ENCODE results near the gene TSPAN5. TPM values are rescaled to one million over a fixed set of nuclear protein-coding genes. Genes with fewer than 3 reads are reported as not detected.

Gene TSPAN5
- total RNA-seq, 1 experiment from 2014 or later, result 18.5 TPM

DNA sequence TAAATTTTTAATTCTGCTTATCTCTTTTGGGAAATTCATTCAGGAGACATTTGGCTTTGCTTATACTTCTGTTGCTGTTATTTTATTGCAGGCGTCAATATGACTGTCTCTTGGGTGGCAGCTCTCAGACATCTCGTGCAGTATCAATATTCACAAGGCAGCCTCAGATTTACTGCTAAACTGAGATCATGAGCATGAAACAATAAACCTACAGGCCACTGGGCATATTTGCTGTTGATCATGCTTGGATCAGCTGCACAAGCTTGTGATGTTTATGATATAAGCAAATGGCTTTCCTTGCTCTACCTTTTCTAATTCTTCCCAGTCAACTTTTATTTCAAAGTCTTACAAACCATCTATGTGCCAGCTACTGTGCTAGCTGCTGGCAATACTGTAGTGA is 39.2 kb downstream of the TSPAN5 start:
- BruUV-seq (replicated peaks), result no TSS peak
- ChIA-PET POLR2A (no interaction called here), CTCF (no interaction called here)
- H3K36me3 Mint-ChIP-seq (ENCODE audit: insufficient read depth, unreplicated experiment), result no peaks in the 10 kb centered on the region
- no peak for DNase-seq (ENCODE audit: unreplicated experiment)
- H3K27me3 Mint-ChIP-seq (ENCODE audit: insufficient read depth, unreplicated experiment), result no peaks in the 10 kb centered on the region
- no peaks in the 10 kb centered on the region for H3K9me3 Mint-ChIP-seq (ENCODE audit: unreplicated experiment)
- peaks cover 12% of the 10 kb centered on the region for H3K4me1 Mint-ChIP-seq (ENCODE audit: insufficient read depth, unreplicated experiment)
- H3K4me3 Mint-ChIP-seq (ENCODE audit: unreplicated experiment), result no peak overlapping the region
- H3K27ac Mint-ChIP-seq (ENCODE audit: low read depth, unreplicated experiment), result no peak overlapping the region
- TF ChIP-seq, protein P1, sequence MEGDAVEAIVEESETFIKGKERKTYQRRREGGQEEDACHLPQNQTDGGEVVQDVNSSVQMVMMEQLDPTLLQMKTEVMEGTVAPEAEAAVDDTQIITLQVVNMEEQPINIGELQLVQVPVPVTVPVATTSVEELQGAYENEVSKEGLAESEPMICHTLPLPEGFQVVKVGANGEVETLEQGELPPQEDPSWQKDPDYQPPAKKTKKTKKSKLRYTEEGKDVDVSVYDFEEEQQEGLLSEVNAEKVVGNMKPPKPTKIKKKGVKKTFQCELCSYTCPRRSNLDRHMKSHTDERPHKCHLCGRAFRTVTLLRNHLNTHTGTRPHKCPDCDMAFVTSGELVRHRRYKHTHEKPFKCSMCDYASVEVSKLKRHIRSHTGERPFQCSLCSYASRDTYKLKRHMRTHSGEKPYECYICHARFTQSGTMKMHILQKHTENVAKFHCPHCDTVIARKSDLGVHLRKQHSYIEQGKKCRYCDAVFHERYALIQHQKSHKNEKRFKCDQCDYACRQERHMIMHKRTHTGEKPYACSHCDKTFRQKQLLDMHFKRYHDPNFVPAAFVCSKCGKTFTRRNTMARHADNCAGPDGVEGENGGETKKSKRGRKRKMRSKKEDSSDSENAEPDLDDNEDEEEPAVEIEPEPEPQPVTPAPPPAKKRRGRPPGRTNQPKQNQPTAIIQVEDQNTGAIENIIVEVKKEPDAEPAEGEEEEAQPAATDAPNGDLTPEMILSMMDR (IDR thresholded peaks at IDR 0.05; ENCODE audit: unreplicated experiment), result no peak
- intact Hi-C loops (cut with micrococcal nuclease), result no loop called here

DNA sequence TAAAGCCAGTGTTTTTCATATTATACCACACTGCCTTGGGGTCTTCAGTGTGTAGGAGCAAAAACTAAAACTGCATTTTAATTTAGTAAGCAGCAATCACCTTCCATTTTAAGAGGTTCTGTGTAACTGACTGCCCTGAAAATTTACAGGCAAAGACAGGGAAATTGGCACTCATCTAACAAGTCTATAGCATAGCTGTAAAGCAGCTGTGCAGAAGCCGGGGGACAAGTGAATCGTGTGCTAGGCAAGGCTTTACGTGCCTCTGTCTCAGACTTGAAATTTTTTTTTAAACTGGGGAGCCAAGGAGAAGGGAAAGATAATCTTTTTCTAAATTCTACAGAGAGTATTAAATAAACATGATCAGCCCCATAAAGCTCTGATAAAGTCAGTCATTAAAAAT is 39.7 kb downstream of the TSPAN5 start:
- ChIA-PET POLR2A (no interaction called here), CTCF (no interaction called here)
- peaks cover 13% of the 10 kb centered on the region for H3K4me1 Mint-ChIP-seq (ENCODE audit: insufficient read depth, unreplicated experiment)
- H3K27me3 Mint-ChIP-seq (ENCODE audit: insufficient read depth, unreplicated experiment), result no peaks in the 10 kb centered on the region
- no TSS peak for BruUV-seq (replicated peaks)
- TF ChIP-seq, protein P1 (IDR thresholded peaks at IDR 0.05; ENCODE audit: unreplicated experiment), result no peak
- no peak for DNase-seq (ENCODE audit: unreplicated experiment)
- no peak overlapping the region for H3K4me3 Mint-ChIP-seq (ENCODE audit: unreplicated experiment)
- intact Hi-C loops (cut with micrococcal nuclease), result no loop called here
- no peak overlapping the region for H3K27ac Mint-ChIP-seq (ENCODE audit: low read depth, unreplicated experiment)
- no peaks in the 10 kb centered on the region for H3K36me3 Mint-ChIP-seq (ENCODE audit: insufficient read depth, unreplicated experiment)
- H3K9me3 Mint-ChIP-seq (ENCODE audit: unreplicated experiment), result no peaks in the 10 kb centered on the region

DNA sequence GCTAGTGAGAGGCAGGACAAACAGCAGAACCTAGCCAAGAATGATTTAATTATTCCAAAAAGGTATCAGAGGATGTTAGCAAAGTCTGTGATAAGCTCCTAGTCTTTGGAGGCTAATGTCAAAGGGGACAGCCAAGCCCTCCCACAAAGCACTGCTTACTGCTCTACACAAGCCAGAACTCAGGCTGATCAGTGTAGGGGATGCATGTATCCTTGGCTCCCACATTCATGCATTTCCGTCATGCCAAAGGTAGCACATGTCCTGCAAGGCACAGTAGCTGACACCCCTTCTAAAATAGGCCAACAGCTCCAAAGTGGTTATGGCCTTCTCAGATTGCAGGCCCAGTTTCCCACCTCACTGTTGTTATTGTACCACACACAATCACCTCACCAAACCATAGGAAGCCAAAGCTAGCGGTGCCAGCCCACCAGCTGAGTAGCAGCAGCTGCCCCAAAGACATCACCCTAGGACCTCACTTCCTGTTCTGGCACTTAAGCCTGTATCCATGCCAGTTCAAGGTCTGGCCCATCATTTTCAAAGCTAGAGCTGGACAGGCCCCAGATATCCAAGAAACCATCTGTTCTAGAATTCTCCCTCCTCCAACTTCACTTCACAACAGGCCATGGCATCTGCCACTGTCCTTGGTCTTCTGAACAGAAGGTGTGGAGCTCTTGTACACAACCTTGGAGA is 40.9 kb downstream of the TSPAN5 start:
- Mint-ChIP-seq H3K27ac (ENCODE audit: low read depth, unreplicated experiment) (no peak overlapping the region), H3K4me1 (ENCODE audit: insufficient read depth, unreplicated experiment) (peaks cover 18% of the 10 kb centered on the region), H3K4me3 (ENCODE audit: unreplicated experiment) (no peak overlapping the region), H3K9me3 (ENCODE audit: unreplicated experiment) (no peaks in the 10 kb centered on the region), H3K36me3 (ENCODE audit: insufficient read depth, unreplicated experiment) (no peaks in the 10 kb centered on the region), H3K27me3 (ENCODE audit: insufficient read depth, unreplicated experiment) (no peaks in the 10 kb centered on the region)
- intact Hi-C loops (cut with micrococcal nuclease), result no loop called here
- no peak for DNase-seq (ENCODE audit: unreplicated experiment)
- no TSS peak for BruUV-seq (replicated peaks)
- POLR2A ChIA-PET, result interaction anchor here (0.7 kb wide), 1 partner anchor 390 kb away, joined by 3 read pairs; no protein-coding TSS in a partner anchor
- TF ChIP-seq, protein P1 (IDR thresholded peaks at IDR 0.05; ENCODE audit: unreplicated experiment), result no peak
- CTCF ChIA-PET, result interaction anchor here (1.2 kb wide), 1 partner anchor 404 kb away, joined by 3 read pairs; no protein-coding TSS in a partner anchor

DNA sequence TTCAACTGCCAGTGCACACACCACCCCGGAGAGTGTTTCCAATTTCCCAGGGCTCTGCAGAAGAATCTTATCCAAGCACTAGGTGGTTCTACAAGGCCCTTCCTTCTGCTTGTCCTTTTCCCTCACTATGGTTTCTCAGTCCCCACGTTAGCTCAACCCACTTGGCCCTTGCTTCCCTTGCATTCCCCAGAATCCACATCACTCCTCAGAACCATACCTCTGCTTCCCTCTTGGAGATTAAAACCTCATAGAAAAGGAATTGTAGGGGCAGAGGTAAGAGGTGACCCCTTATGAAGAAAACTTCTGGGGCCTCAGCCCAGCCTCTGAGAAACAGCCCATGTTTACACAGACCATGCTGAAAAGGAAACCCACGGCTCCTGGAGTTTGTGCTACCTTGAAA is 42.4 kb downstream of the TSPAN5 start:
- no peaks in the 10 kb centered on the region for H3K36me3 Mint-ChIP-seq (ENCODE audit: insufficient read depth, unreplicated experiment)
- no peak overlapping the region for H3K27ac Mint-ChIP-seq (ENCODE audit: low read depth, unreplicated experiment)
- peaks cover 18% of the 10 kb centered on the region for H3K4me1 Mint-ChIP-seq (ENCODE audit: insufficient read depth, unreplicated experiment)
- no peak for DNase-seq (ENCODE audit: unreplicated experiment)
- TF ChIP-seq, protein P1 (IDR thresholded peaks at IDR 0.05; ENCODE audit: unreplicated experiment), result no peak
- intact Hi-C loops (cut with micrococcal nuclease), result no loop called here
- no TSS peak for BruUV-seq (replicated peaks)
- no peak overlapping the region for H3K4me3 Mint-ChIP-seq (ENCODE audit: unreplicated experiment)
- no peaks in the 10 kb centered on the region for H3K9me3 Mint-ChIP-seq (ENCODE audit: unreplicated experiment)
- POLR2A ChIA-PET, result no interaction called here
- H3K27me3 Mint-ChIP-seq (ENCODE audit: insufficient read depth, unreplicated experiment), result no peaks in the 10 kb centered on the region
- CTCF ChIA-PET, result interaction anchor here (1.0 kb wide), 1 partner anchor 9 kb away, joined by 3 read pairs; no protein-coding TSS in a partner anchor

Measured in MCF 10A (cell line).